Spleen (tissue), 7 donors: ENCODE data around the gene ARHGAP19.

Experiments
- CTCF ChIP-seq, 11 experiments: fragments of 200-600 bp in 7 of 11; fragments of 450-650 bp in 4 of 11; sonication (generic) in 4 of 11; IDR thresholded peaks in 8 of 11; conservative IDR thresholded peaks in 3 of 11; 1 replicate in 7 of 11; 2 replicates in 4 of 11; pipeline versions ENCODE4 v1.4.0 to v1.8.0; 2016 to 2021; ENCODE audit warnings: antibody characterized with exemption in 11 of 11, inconsistent platforms in 4 of 11, mild to moderate bottlenecking in 1 of 11
- POLR2AphosphoS5 ChIP-seq, 3 donors: sonication (generic); formaldehyde crosslinking; IDR thresholded peaks; one replicate each; pipeline ENCODE4 v1.5.1; 2017; ENCODE audit warnings: antibody characterized with exemption in 3 of 3
- donor health status: DM: no; HTN: no; CAD: no; lungs with moderate emphysema.
- donor health status: DM: no; HTN: no; CAD: no.
- donor health status: DM: no; HTN: no; CAD: no.

- TF ChIP-seq CTCF (IDR thresholded peaks at IDR 0.05 in 8 of 11, conservative IDR thresholded peaks at IDR 0.05 in 3 of 11) (no peak), POLR2AphosphoS5 (IDR thresholded peaks at IDR 0.05) (no peak)
Measured at GRCh38 chr10:97307441-97307840, 15.0 kb upstream of the ARHGAP19 start.
